GM06990 (cell line): ENCODE measurements around the gene FAM124A.

Source experiments
- DNase-seq: peaks from one replicate; pipeline ENCODE4 v3.0.0-alpha.2; 2011; ENCODE audit not compliant: insufficient read length; ENCODE audit errors: extremely low read depth
- H3K27me3 ChIP-seq: replicated peaks from 2 replicates; pipeline ENCODE4 v1.6.0; 2011; ENCODE audit warnings: low read length; ENCODE audit not compliant: control insufficient read depth, insufficient read depth
- H3K36me3 ChIP-seq: 2 replicates; pipeline ENCODE4 v1.5.1; 2011; ENCODE audit warnings: low read length; ENCODE audit not compliant: control insufficient read depth, insufficient read depth
- H3K4me3 ChIP-seq: replicated peaks from 2 replicates; pipeline ENCODE4 v1.5.1; 2011; ENCODE audit warnings: low read depth, mild to moderate bottlenecking, control low read depth, low read length
- TF ChIP-seq, protein P1 (sequence below): IDR thresholded peaks from 2 replicates; pipeline ENCODE4 v1.5.1; 2011; ENCODE audit warnings: low read length, control low read depth, mild to moderate bottlenecking, inconsistent platforms; ENCODE audit not compliant: insufficient read depth, poor library complexity, severe bottlenecking

FAM124A gene

GRCh38 chr13:51232328-51232727 lies 10.1 kb downstream of the FAM124A start:
- H3K27me3 ChIP-seq: no peaks in the 10 kb centered on the region
- no peak for DNase-seq
- H3K4me3 ChIP-seq: no peak overlapping the region
- TF ChIP-seq, protein P1, sequence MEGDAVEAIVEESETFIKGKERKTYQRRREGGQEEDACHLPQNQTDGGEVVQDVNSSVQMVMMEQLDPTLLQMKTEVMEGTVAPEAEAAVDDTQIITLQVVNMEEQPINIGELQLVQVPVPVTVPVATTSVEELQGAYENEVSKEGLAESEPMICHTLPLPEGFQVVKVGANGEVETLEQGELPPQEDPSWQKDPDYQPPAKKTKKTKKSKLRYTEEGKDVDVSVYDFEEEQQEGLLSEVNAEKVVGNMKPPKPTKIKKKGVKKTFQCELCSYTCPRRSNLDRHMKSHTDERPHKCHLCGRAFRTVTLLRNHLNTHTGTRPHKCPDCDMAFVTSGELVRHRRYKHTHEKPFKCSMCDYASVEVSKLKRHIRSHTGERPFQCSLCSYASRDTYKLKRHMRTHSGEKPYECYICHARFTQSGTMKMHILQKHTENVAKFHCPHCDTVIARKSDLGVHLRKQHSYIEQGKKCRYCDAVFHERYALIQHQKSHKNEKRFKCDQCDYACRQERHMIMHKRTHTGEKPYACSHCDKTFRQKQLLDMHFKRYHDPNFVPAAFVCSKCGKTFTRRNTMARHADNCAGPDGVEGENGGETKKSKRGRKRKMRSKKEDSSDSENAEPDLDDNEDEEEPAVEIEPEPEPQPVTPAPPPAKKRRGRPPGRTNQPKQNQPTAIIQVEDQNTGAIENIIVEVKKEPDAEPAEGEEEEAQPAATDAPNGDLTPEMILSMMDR: no peak
- H3K36me3 ChIP-seq: no peaks in the 10 kb centered on the region

GRCh38 chr13:51233117-51233826 lies 11.1 kb downstream of the FAM124A start:
- no peak for DNase-seq
- Histone ChIP-seq H3K4me3 (no peak overlapping the region), H3K27me3 (no peaks in the 10 kb centered on the region), H3K36me3 (no peaks in the 10 kb centered on the region)
- TF ChIP-seq, protein P1: no peak

- H3K36me3 ChIP-seq: no peaks in the 10 kb centered on the region
- TF ChIP-seq, protein P1: no peak
- no peak for DNase-seq
- H3K27me3 ChIP-seq: no peaks in the 10 kb centered on the region
- no peak overlapping the region for H3K4me3 ChIP-seq
These were observed 12.5 kb downstream of the FAM124A start for GRCh38 chr13:51234676-51235075.

DNA sequence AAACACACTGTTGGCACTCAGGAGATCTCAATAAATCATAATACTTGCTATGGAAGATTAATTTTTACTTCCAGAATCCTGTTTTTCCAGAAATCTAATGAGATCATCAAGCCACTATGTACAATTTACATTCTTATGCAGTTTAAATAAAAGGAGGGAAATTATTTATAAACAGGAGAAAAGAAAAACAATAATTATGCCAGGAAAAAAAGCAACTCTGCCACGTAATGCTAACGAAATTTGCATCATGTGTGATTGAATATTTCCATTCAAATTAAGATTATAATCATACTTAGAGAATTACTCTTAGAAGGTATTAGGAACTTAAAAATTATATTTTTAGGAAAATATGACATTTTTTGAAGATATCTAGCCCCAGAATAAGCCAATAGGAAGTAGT lies 13.0 kb downstream of the FAM124A start:
- Histone ChIP-seq H3K27me3 (no peaks in the 10 kb centered on the region), H3K36me3 (no peaks in the 10 kb centered on the region), H3K4me3 (no peak overlapping the region)
- TF ChIP-seq, protein P1: no peak
- DNase-seq: no peak

GRCh38 chr13:51235756-51236490 lies 13.7 kb downstream of the FAM124A start:
- no peaks in the 10 kb centered on the region for H3K36me3 ChIP-seq
- no peaks in the 10 kb centered on the region for H3K27me3 ChIP-seq
- DNase-seq: no peak
- TF ChIP-seq, protein P1: no peak
- H3K4me3 ChIP-seq: no peak overlapping the region
